Activated naive CD4-positive, alpha-beta T cell treated with anti-CD3 and anti-CD28 coated beads, Interleukin-2, amount 50 U/mL, for 16 hours (primary cell): ENCODE data around the gene UTRN.

Source experiments
- DNase-seq: peaks from one replicate; pipeline ENCODE4 v3.0.0-alpha.2; 2020

Gene UTRN

DNA sequence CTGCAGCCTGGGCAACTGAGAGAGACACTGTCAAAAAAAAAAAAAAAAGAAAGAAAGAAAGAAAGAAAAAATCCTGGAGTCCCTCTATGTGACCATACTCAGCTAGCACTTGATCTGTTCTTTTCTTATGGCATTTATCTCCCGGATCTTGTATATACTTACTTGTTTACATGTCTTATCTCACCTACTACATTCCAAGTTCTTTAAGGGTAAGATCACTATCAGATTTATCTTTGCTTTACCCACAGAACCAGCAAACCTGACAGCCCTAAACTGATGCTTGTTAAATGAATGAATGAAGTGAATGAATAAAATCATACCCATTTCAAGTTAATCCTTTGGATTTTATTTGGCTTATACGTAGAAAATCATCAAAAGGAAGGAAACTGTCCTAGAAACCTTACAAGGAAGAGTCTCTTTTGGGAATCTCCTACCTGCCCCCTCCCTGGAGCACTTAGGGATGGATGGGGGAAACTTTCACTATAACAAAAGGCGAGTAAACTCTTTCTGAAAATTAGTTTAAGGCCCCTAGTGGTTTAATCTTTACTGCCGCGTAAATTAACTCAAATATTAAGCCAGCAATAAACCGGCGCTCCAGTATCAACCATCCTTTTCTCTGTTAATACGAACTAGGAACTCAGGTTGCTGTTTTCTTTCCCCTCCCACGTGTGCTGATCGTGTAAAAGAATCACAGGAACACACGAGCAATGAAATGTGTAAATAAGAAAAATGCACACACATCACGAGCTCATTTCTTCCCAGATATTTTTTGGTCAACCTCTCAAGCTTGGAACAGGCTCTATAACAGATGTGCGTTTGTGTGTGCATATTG lies 1.3 kb upstream of the UTRN start:
- no peak for DNase-seq

DNA sequence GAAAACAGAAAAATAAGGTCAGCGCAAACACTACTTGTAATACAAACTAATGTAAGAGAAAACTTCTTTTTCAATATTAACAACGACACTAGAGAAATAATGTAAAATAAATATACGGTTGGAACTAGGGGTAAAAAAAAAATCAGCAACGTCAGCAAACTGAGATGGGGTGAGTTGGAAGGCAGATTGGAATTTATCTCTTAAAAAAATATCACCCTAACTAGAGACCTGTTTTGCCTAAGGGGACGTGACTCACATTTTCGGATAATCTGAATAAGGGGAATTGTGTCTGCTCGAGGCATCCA lies 705 bp upstream of the UTRN start:
- no peak for DNase-seq

DNA sequence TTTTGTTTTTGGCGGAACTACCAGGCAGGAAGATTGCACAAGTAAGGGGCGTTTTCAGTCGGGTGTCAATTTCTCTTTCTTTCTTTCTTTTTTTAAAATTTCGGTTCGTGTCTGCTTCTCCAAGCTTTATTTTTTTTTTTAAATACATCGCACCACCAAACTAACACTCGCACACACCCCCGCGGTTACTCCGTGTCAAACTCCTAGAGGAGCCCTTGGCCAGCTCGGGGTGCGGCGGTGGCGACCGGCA lies 338 bp downstream of the UTRN start:
- no peak for DNase-seq

DNA sequence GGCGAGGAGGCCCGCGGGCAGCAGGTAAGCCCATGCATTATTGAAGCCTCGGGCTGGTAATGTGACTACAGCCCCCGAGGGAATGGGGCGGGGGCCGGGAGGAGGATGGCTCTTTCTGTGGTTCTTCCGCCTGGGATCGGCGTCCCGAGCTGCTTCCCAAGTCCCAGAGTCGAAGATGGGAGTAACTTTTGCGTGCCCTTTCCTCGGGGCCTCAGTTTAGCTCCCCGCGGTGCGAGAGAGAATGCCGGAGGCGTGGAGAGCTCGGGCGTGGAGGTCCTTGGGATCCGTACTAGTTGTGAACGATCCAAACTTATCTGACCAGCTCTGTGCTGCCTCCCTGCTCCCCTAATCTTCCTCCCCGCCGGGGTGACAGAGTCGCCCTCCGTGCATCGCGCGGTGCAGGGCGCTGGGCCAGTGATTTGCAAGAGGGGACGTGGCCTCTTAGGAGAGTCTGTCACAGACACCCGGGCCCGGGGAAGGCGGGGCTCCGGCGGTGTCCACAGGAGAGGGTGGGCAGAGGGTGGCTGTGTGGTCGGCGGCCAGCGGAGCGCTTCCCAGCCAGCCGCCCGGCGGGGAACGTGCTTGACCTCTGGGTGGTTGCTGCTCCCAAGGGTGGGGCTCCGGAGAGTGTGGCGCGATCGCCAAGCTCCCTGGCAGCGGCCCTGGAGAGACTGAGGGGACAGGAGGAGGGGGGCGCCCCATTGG lies 815 bp downstream of the UTRN start:
- DNase-seq: peak; percentile 34

DNA sequence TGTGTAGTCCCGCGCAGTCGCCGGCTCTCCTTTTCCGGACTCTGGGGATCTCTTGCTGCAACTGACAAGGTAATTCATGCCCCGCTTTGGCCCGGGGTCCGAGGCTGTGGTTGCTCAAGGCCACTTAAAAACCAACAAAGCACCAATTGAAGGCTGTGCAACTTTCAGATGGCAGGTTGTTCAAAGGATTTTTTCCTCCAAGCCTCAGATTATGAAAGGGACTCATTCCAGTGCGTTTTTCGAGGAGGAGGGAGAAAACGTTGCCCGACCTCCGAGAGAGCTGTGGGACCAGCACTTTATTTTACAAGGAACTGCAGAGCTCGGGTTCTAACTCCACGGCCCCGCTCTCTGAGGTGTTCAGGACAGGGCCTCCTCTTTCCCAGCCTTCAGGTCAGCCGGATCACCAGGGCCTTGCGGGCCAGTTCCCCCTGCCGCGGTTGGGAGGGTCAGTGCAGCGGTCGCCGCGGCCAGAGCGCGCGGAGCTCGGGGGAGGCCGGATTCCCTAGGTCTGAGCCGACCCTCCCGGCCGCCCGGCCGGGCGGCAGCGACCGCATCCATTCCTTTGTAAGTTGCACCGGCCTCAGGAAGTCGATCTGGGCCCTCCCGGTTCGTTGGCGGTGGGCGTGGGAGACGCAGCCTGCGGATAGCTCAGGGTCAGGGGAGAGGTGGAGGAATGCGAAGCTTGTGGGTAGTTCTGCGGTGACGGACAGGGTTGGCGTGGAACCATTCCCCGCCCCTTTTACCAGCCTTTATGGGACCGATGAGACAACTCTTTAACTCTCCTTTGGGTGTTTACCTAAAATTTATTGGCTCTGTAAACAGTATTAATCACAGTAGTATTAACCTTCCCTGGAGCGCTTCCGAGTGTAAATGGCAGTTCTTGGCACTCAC lies 1.6 kb downstream of the UTRN start:
- DNase-seq: peak; percentile 10

DNA sequence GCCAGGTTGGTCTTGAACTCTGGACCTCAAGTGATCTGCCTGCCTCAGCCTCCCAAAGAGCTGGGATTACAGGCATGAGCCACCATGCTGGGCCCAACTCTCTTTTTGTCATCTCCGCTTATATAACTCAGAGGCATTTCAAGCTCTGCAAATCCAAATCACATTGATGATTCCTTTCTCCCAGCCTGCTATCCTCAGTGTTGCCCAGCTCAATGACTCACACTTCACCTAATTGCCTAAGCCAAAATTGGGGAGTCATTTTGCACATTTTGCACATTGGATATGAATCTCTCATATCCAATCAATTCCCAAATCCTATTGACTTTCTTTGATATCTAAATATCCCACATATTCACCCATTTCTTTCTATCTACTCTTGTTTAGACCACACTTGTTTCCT lies 3.9 kb downstream of the UTRN start:
- no peak for DNase-seq

DNA sequence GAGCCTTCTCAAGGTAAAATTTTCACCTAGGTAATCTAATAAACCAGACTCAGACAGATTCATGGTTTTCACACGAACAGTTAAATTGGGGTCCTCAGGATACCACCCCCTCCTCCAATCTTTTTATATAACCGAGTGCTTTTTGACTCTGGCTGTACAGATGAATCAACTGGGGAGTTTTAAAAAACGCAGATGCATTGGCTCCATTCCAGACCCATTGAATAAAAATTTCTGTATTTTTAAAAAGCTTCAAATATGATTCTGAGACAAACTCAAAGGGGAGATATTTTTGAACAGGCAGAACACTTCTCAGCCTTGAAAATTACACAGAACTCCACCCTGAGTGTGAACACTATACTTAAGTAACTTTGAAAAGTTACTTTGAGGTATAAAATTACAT lies 7.2 kb downstream of the UTRN start:
- DNase-seq: no peak

DNA sequence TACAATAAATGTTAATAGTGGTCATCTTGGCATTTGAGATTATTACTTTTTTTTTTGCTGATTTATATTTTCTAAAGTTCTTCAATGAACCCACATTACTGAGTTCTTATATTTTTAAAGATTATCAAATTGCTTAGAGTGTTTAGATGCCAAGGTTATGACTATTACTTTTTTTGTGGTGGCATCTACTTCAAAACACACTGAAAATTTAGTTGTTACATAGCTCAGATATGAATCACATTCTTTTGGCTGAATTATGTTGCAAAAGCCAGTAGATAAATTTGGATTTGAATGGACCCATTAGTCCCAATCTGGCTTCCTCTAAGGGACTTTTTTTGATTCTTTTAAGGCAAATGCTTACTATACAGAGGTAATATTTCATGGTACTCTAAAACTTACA lies 8.9 kb downstream of the UTRN start:
- no peak for DNase-seq

DNA sequence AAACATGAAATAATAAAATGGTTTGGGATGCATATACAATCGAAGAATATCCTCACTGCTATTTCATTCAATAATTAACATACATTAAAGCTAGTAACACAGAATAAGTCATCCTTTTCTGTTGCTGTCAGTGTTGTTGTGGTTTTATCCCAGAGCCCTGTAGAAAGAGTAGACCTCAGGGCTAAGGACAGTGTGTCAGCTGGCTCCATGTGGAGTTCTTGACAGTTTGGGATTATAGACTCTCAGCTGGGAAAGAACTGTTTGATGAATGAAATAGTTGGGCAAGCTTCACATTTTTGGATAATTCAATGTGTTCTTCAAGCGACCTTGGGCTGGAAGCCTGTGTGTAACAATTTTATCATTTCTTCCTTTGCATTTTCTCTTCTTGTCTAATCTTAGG lies 10.1 kb downstream of the UTRN start:
- no peak for DNase-seq

DNA sequence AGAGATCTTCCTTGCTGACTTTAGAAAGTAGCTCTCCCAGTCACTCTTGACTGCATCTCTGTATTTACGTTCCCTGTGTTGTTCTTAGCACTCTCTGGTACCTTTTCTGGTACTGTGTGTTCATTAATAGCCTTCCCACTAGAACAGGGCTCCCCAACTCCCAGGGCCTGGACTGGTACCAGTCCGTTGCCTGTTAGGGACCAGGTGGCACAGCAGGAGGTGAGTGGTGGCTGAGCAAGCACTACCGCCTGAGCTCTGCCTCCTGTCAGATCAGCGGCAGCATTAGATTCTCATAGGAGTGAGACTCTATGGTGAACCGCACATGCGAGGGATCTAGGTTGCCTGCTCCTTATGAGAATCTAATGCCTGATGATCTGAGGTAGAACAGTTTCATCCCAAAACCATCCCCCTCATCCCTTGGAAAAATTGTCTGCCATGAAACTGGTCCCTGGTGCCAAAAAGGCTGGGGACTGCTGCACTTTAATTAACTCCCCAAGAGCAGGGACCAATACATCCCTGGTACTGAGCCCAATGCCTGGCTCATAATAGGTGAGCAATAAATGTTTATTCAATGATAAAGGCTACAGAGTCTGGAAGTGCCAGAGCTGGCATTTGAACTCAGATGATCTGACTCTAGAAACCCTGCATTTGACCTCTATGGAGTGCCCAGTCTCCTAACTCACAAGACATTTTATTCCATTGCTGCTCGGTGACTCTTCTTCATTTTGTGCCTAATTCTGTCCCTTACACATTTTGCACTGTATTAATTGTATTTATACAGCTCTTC lies 11.0 kb downstream of the UTRN start:
- DNase-seq: no peak

DNA sequence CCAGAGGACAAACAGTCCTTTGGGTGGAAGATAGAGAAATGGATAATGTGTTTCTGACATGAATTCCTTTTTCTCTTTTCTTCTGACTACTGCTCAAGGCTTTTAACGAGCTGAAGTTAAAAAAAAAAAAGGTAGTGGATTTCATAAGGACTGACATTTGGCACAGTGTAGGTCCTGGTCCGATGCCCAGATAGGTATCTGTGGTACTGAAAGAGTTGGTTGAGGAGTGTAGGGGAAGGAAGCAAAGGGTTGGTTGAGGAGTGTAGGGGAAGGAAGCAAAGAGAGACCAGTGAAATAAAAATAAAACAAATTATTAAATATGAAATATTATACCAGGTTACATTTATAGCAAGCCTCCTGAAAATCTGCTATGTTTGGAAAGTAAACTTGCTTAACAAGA lies 11.8 kb downstream of the UTRN start:
- DNase-seq: no peak

DNA sequence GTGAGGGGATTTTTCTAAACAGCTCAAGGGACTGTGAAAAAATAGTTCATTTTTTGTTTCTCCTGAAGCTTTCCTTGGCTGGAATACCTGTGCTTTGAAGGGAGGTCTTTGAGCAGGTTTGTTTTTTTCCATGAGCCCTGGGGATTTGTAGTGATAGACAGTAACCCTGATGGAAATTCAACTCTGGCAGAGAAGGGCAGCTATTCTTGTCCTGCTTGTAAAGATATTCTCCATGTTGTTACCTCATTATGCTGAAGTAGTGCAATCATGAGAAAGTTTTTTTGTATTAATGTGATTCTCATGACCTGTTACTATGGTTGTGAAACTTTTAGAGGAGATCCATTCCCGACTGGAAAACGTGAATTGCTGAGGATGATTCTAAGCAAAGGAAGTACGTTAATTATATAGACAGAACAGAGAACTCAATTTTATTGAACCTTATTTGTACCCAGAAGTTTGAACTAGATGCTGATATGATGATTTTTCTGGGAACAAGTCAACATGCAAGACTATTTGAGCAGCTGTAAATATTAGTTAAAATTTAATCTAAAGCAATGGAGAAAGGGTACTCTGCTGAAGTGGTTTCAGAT lies 12.5 kb downstream of the UTRN start:
- DNase-seq: no peak

DNA sequence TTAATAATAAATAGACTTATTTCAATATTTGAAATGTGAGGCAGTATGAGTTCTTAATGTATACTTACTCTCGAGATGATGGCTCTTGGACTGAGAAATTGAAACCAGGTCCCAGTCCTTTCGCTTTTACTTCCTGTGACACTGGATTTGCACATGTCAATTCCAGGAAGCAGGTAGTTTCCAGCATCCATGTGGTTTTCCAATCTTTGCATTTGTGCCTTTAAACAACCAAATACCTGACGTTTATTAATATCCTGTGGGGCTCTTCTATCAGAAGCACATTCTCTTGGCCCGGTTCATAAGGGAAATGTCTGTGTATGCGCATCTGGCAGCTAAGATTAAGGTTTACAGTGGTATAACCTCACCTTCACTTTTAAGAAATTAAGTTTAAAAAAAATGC lies 13.1 kb downstream of the UTRN start:
- no peak for DNase-seq

DNA sequence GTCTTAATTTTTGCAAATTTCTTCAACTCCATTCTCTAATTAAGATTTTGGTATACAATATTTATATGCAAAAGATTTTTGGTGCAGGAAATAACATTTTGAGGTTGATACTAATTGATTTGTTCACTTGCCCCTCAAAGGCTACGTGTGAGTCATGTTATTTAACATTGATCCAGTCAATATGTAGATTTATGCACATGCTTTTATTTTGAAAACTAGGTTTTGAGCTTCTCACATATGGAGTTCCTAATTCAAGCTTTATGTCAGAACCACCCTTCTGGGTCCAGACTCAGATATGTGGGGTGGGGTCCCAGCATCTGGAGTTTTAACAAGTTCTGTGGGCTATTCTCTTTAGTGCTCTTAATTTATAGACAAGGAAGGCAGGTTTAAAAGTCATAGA lies 13.8 kb downstream of the UTRN start:
- no peak for DNase-seq

DNA sequence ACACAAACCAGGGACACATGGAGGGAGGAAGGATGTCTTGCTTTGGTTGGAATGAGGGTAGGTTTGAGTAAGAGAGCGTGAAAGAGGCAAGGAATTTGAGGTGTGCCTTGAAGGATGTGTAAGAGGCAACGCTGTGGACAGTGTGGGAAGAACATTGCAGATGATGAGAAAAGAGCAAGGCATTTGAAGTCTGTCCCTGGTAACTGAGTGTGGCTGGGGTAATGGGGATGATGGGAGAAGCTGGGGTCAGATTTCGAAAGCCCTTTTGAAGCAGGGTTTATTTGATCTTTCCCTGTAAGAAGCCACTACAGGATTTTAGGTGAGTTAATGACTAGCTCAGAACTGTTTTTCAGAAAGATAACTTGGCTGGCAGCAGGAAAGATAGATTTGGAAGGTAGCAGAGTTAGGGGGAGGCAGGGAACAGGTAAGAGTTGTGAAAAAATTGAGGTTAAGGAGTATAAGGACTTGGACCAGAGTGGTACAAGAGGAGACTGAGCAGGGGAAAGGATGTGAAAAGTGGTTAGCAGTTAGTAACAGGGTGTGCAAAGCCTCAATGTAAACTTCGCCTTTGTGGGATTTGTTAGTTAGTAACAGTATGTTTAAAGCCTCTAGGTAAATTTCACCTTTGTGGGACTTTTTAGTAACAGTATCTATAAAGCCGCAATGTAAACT lies 17.7 kb downstream of the UTRN start:
- DNase-seq: no peak

DNA sequence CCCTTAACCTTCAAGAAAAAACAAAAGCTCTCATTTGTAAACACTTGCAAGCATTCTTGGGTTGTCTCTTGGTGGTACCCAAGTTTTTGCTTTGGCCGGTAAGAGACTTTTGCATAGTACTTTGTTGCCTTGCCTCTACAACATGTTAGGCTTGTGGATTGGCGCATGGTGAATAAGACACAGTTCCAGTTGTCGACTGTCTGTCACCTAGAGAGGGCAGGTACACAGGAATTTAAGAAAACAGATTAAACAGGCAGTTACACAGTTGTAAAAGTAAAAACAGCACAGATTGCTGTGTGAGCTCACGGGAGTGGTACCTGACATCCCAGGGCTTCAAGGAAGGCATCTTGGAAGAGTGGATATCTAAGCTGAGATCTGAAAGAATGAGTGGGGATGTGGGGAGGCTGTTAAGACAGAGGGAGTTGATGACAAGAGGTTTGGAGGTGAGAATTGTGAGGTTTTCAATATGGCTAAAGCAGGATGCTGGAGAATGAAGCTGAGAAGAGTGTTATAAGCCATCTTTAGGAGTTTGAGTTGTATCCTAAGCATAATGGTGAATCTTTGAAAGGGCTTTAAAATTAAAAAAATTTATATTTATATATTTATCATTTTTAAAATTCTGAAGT lies 19.2 kb downstream of the UTRN start:
- no peak for DNase-seq

DNA sequence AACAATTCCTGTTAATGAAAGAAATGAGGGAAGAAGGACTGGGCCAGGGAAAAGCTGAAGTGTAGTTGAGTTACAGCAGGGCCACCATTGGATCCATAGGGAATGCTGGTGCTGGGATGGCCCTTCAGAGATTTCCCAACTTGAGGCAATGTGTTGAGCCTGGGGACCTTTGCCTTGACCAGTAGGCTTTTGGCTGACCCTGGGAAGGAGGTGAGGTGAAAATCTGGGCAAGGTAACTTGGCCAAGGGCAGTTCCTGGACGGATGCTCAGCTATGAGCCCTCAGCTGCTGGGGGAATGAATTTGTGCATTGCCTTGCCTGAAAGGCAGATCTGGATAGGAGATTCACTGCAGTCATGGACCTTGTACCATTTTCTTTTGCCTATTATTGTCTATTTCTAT lies 20.4 kb downstream of the UTRN start:
- no peak for DNase-seq

DNA sequence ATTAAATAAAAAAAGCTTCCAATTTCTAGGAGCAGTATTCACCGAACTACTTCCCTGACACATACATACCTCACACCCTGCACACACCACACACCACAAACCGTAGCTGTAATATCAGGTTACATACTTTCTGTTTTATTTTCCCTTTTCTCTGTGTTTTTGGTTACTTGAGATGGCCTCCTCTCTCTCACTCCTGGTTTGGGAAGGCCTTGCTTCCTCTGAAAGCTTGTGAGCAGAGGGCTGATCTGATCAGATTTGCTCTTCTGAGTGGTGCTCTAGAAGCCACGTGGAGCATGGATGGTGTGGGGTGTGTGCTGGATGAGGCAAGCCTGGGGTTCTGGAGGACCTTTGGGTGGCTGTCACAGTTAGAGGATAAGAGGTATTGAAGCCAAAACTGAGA lies 20.9 kb downstream of the UTRN start:
- no peak for DNase-seq

DNA sequence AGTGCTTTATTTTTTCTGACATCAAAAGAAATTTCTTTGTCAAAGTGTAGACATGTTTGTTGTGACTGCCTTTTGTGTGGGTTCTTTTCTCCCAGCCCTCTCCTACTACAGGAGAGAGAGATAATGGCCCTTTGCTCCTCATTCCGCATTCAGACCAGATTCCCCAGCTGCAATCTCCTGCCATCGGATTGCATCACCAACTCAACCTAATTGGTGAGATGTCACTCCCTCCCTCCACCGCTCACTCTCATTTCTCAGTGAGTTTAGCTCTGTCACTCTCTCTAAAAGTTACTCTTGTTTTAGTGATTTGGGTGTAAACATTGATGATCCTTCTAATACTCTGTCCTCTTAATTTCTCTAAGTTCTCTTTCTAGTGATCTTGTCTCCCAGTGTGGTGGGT lies 22.7 kb downstream of the UTRN start:
- DNase-seq: no peak

DNA sequence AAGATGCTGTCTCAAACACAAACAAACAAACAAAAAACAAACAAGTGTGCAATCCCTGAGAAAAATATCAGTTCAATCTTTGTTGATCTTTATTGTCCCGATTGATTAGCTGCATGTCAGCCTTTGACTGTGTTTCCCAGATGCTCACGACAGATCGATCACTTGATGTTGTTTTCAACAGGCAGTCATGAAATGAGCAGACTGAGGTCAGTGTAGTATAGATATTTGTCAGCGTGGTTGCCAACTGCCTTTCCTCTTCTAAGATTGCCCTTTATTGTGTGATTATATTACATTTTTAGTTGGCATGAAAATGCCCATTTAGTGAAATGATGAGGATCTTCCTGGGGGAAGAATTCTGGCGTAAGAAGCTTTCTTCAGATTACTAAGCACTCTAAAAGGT lies 25.6 kb downstream of the UTRN start:
- DNase-seq: no peak

DNA sequence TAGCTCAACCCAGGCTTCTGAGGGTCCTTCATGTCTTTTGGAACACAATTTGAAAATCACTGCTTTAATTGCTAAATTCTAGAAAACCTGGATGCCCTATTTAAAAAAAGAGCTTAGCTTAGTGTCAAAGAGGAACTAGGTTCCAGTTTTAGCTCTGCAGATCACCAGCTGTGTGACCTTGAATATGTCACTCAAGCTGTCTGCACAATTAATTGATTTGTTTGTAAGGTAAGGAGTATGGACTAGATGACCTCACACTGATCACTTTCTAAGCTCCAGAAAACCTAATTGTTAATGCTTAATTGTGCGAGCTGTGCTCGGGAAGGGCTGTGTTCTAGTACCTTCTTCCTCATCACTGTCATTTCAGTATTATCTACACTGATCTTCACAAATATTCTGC lies 26.2 kb downstream of the UTRN start:
- no peak for DNase-seq

DNA sequence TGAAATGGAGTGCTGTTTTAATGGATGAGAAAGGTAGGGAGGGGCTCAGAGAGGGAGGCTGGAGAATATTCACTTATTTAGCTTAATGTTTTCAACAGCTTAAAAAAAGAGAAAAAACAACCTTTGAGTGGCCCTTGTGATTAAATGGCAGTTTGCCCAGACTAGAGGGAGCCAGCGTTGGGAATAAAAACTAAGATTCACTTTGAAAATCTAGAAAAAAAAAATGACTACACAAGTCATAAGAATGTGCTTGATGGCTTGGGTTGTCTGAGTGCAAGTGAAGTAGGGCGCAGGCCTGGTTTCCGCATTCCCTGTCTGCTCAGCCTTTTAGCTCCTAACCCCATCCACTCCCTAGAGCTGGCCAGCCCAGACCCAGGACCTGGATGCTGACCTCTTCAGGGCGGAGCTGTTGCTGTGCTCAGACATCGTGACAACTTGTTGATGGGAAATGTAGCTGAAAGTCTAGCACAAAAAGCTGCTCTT lies 28.9 kb downstream of the UTRN start:
- DNase-seq: no peak
